H1 (cell line): ENCODE measurements around the gene NANOGP8. TPM values are rescaled to one million over a fixed set of nuclear protein-coding genes. Genes with fewer than 3 reads are reported as not detected.

Experiments used
- CTCF ChIA-PET: fragments of 300-600 bp; sonication (Branson Sonifier 250); formaldehyde crosslinking; loops from one replicate; lab custom pipeline; 2021; ENCODE audit not compliant: partially characterized antibody; lab: Charles Lee
- POLR2A ChIA-PET: fragments of 300-600 bp; sonication (Branson Sonifier 250); formaldehyde crosslinking; loops from one replicate; lab custom pipeline; 2021; ENCODE audit warnings: inconsistent platforms; ENCODE audit not compliant: partially characterized antibody; lab: Charles Lee
- DNase-seq, 2 experiments: peaks; one replicate each; pipeline versions ENCODE4 v3.0.0 to v3.0.0-alpha.2; 2010 to 2022; ENCODE audit warnings: low spot score in 2 of 2, low read depth in 1 of 2, mixed read lengths in 1 of 2
- FAIRE-seq: peaks from 2 replicates; lab custom pipeline; 2011; peaks lifted over from hg19 to GRCh38; lab: Jason Lieb, UNC
- H2AFZ ChIP-seq: 2 replicates; pipeline ENCODE4 v1.8.1; 2012; ENCODE audit warnings: low read length, inconsistent platforms
- H2AK5ac ChIP-seq: 2 replicates; pipeline ENCODE4 v1.6.1; 2013; ENCODE audit warnings: low read depth, low read length
- H2BK120ac ChIP-seq: replicated peaks from 2 replicates; pipeline ENCODE3; 2013; ENCODE audit warnings: low read depth, low read length, inconsistent platforms
- H2BK12ac ChIP-seq: 2 replicates; pipeline ENCODE4 v1.6.1; 2013; ENCODE audit warnings: low read depth, low read length
- H2BK15ac ChIP-seq: 2 replicates; pipeline ENCODE4 v1.6.1; 2013; ENCODE audit warnings: low read length
- H2BK20ac ChIP-seq: 2 replicates; pipeline ENCODE4 v1.6.1; 2013; ENCODE audit warnings: low read length
- H2BK5ac ChIP-seq: 2 replicates; pipeline ENCODE4 v1.6.1; 2013; ENCODE audit warnings: low read depth, low read length
- H3K14ac ChIP-seq: 2 replicates; pipeline ENCODE4 v1.6.1; 2013; ENCODE audit warnings: inconsistent platforms; ENCODE audit not compliant: insufficient read length
- H3K18ac ChIP-seq: 2 replicates; pipeline ENCODE4 v1.6.1; 2013; ENCODE audit warnings: low read length; ENCODE audit errors: extremely low read depth
- H3K23ac ChIP-seq: 2 replicates; pipeline ENCODE4 v1.6.1; 2013; ENCODE audit warnings: inconsistent platforms; ENCODE audit not compliant: insufficient read length
- H3K23me2 ChIP-seq: 2 replicates; pipeline ENCODE4 v1.6.1; 2013; ENCODE audit warnings: low read depth, low read length
- H3K27ac ChIP-seq: 2 replicates; pipeline ENCODE4 v1.6.1; 2011; ENCODE audit warnings: low read depth, low read length, inconsistent platforms
- H3K27me3 ChIP-seq, 4 experiments: replicated peaks in 1 of 4; 1 replicate in 1 of 4; 2 replicates in 3 of 4; pipeline versions ENCODE4 v1.6.1 to v1.8.1; 2011 to 2013; ENCODE audit warnings: low read length in 3 of 4, mild to moderate bottlenecking in 3 of 4, inconsistent platforms in 2 of 4, mixed read lengths in 2 of 4, moderate library complexity in 1 of 4; ENCODE audit not compliant: control insufficient read depth in 3 of 4, insufficient read depth in 3 of 4; ENCODE audit errors: extremely low read depth in 1 of 4
- H3K36me3 ChIP-seq, 4 experiments: 2 replicates each; pipeline versions ENCODE4 v1.6.1 to v1.8.1; 2011 to 2013; ENCODE audit warnings: mild to moderate bottlenecking in 4 of 4, low read length in 3 of 4, moderate library complexity in 2 of 4, control low read depth in 1 of 4, inconsistent platforms in 1 of 4; ENCODE audit not compliant: insufficient read depth in 4 of 4, control insufficient read depth in 2 of 4
- H3K4ac ChIP-seq: replicated peaks from 2 replicates; pipeline ENCODE3; 2013; ENCODE audit warnings: low read length, low read depth, mixed read lengths, inconsistent platforms; ENCODE audit not compliant: insufficient read length
- H3K4me1 ChIP-seq, 4 experiments: replicated peaks in 1 of 4; 1 replicate in 1 of 4; 2 replicates in 3 of 4; pipeline versions ENCODE4 v1.6.1 to v1.8.1; 2011 to 2013; ENCODE audit warnings: low read length in 3 of 4, inconsistent platforms in 2 of 4, mixed read lengths in 1 of 4; ENCODE audit not compliant: insufficient read depth in 4 of 4, control insufficient read depth in 3 of 4
- H3K4me2 ChIP-seq, 2 experiments: 2 replicates each; pipeline versions ENCODE4 v1.6.1 to v1.8.1; 2011 to 2013; ENCODE audit warnings: low read depth in 2 of 2, low read length in 2 of 2, control low read depth in 1 of 2, inconsistent platforms in 1 of 2, mild to moderate bottlenecking in 1 of 2; ENCODE audit not compliant: insufficient read depth in 1 of 2
- H3K4me3 ChIP-seq, 4 experiments: fragments of 200-600, 300-600 bp in 1 of 4; sonication (generic), shearing (Covaris generic), sonication (Bioruptor Twin) in 1 of 4; 2 replicates each; pipeline versions ENCODE4 v1.5.1 to v1.8.1; 2011 to 2016; ENCODE audit warnings: low read length in 4 of 4, low read depth in 3 of 4, control low read depth in 2 of 4, inconsistent platforms in 2 of 4, mild to moderate bottlenecking in 2 of 4, mixed read lengths in 1 of 4, moderate library complexity in 1 of 4; ENCODE audit not compliant: insufficient read depth in 2 of 4; ENCODE audit errors: extremely low read depth in 1 of 4
- H3K56ac ChIP-seq: replicated peaks from 2 replicates; pipeline ENCODE3; 2013; ENCODE audit warnings: low read depth, mild to moderate bottlenecking, mixed read lengths, low read length, inconsistent platforms; ENCODE audit not compliant: insufficient read length
- H3K79me1 ChIP-seq: 2 replicates; pipeline ENCODE4 v1.6.1; 2013; ENCODE audit warnings: low read depth, low read length, control low read depth
- H3K79me2 ChIP-seq, 2 experiments: 2 replicates each; pipeline versions ENCODE4 v1.6.1 to v1.8.1; 2012 to 2013; ENCODE audit warnings: low read length in 2 of 2, mild to moderate bottlenecking in 2 of 2, inconsistent platforms in 1 of 2; ENCODE audit not compliant: insufficient read depth in 2 of 2, control insufficient read depth in 1 of 2
- H3K9ac ChIP-seq, 4 experiments: replicated peaks in 1 of 4; 1 replicate in 1 of 4; 2 replicates in 3 of 4; pipeline versions ENCODE4 v1.6.1 to v1.8.1; 2011 to 2013; ENCODE audit warnings: low read depth in 3 of 4, low read length in 3 of 4, control low read depth in 2 of 4, mild to moderate bottlenecking in 2 of 4, moderate library complexity in 2 of 4, inconsistent platforms in 1 of 4; ENCODE audit errors: extremely low read depth in 1 of 4
- H3K9me3 ChIP-seq, 2 experiments: 2 replicates each; pipeline versions ENCODE4 v1.6.1 to v1.8.1; 2012 to 2013; ENCODE audit warnings: mild to moderate bottlenecking in 2 of 2, moderate library complexity in 2 of 2, control low read depth in 1 of 2, inconsistent platforms in 1 of 2, low read depth in 1 of 2, low read length in 1 of 2, mixed read lengths in 1 of 2; ENCODE audit not compliant: insufficient read depth in 2 of 2
- H4K20me1 ChIP-seq, 2 experiments: replicated peaks in 1 of 2; 2 replicates each; pipeline versions ENCODE3 to v1.8.1; 2011 to 2013; ENCODE audit warnings: inconsistent platforms in 2 of 2, low read length in 2 of 2, mild to moderate bottlenecking in 1 of 2; ENCODE audit not compliant: insufficient read depth in 2 of 2, control insufficient read depth in 1 of 2
- H4K5ac ChIP-seq: 2 replicates; pipeline ENCODE4 v1.6.1; 2013; ENCODE audit warnings: low read length, low read depth, mixed read lengths, inconsistent platforms; ENCODE audit not compliant: insufficient read length
- H4K8ac ChIP-seq: 2 replicates; pipeline ENCODE4 v1.8.0; 2013; ENCODE audit warnings: mild to moderate bottlenecking, moderate library complexity, low read length, inconsistent platforms; ENCODE audit not compliant: insufficient read depth; ENCODE audit errors: extremely low read depth
- H4K91ac ChIP-seq: replicated peaks from 2 replicates; pipeline ENCODE3; 2013; ENCODE audit warnings: low read length, mixed read lengths, inconsistent platforms; ENCODE audit not compliant: insufficient read length
- CBX8 ChIP-seq: fragments of 300-800, 300-1000 bp; sonication (generic); IDR thresholded peaks from 2 replicates; pipeline ENCODE4 v1.7.1; 2016; ENCODE audit warnings: low read depth, low read length, borderline replicate concordance
- RBBP5 ChIP-seq: IDR thresholded peaks from 2 replicates; pipeline ENCODE4 v1.7.1; 2012; ENCODE audit warnings: low read depth, mild to moderate bottlenecking, inconsistent platforms, low read length, moderate library complexity, borderline replicate concordance
- WGBS, 2 experiments: shearing (Covaris generic) in 1 of 2; methylation state at CpG; one replicate each; pipeline versions ENCODE4 v1.1.6 to v1.1.7; 2013 to 2015; ENCODE audit warnings: low lambda C conversion rate in 2 of 2, mixed read lengths in 2 of 2, inconsistent platforms in 1 of 2, low coverage in 1 of 2, missing lambda C conversion rate in 1 of 2; ENCODE audit not compliant: insufficient replicate concordance in 2 of 2, insufficient coverage in 1 of 2, insufficient read length in 1 of 2; ENCODE audit errors: extremely low coverage in 1 of 2, missing lambda C conversion rate in 1 of 2; 5-methylcytosine and 5-hydroxymethylcytosine counted together
- polyA plus RNA-seq, 7 experiments: library from polyadenylated mRNA; depleted of rRNA in 3 of 7; stranded (reverse) in 5 of 7; unstranded in 2 of 7; fragments of >200 nt in 5 of 7; fragments of 200-250 nt in 2 of 7; gene quantifications; 1 replicate in 5 of 7; 2 replicates in 1 of 7; 4 replicates in 1 of 7; pipeline versions ENCODE4 v1.2.1 to v1.2.3, GENCODE V29; 2011 to 2013; ENCODE audit warnings: missing spikeins in 2 of 7, mixed read lengths in 2 of 7
- total RNA-seq: library from RNA; stranded (reverse); fragmentation: NEBNext Ultra II Directional; extraction: Animal tissue kit (Norgen Biotek cat#: 25700); gene quantifications from 2 replicates; pipeline ENCODE4 v1.2.1, GENCODE V29; 2021

The NANOGP8 gene
- total and polyA plus RNA-seq, 2 of the 8 experiments (the other 6 are each of a cell fraction or from before 2014, with no cell fraction given): 23.3 to 40.6 TPM

- peaks cover 0 to 5% (median under 1%) of the 10 kb centered on the region in 4 experiments; a peak in 2 of 7 replicates for H3K4me1 ChIP-seq
- no peak overlapping the region for H2BK20ac ChIP-seq
- no peak overlapping the region for H2AFZ ChIP-seq
- FAIRE-seq (no peak), DNase-seq (no peak)
- TF ChIP-seq CBX8 (no peak), RBBP5 (no peak)
- H4K8ac ChIP-seq: no peak overlapping the region
- no peaks in the 10 kb centered on the region for H3K23me2 ChIP-seq
- H3K18ac ChIP-seq: no peak overlapping the region
- no peak overlapping the region for H3K4me2 ChIP-seq
- no peaks in the 10 kb centered on the region for H3K9me3 ChIP-seq
- 77% methylated on average over 6 of the region's 6 CpGs; no CpG with 5 or more reads in 1 of the 2 experiments for WGBS, 2 experiments
- no peak overlapping the region for H3K4me3 ChIP-seq
- no peaks in the 10 kb centered on the region for H3K27me3 ChIP-seq
- H3K23ac ChIP-seq: no peak overlapping the region
- H4K20me1 ChIP-seq: no peaks in the 10 kb centered on the region
- H4K91ac ChIP-seq: no peak overlapping the region
- no peak overlapping the region for H3K9ac ChIP-seq
- no peak overlapping the region for H2BK12ac ChIP-seq
- no peaks in the 10 kb centered on the region for H3K79me2 ChIP-seq
- H3K79me1 ChIP-seq: no peaks in the 10 kb centered on the region
- H3K4ac ChIP-seq: no peak overlapping the region
- no peak overlapping the region for H3K56ac ChIP-seq
- H3K14ac ChIP-seq: no peak overlapping the region
- CTCF ChIA-PET: no interaction called here
- H2AK5ac ChIP-seq: no peak overlapping the region
- no peak overlapping the region for H2BK15ac ChIP-seq
- H4K5ac ChIP-seq: no peak overlapping the region
- H3K27ac ChIP-seq: no peak overlapping the region
- no peak overlapping the region for H2BK5ac ChIP-seq
- POLR2A ChIA-PET: no interaction called here
- H3K36me3 ChIP-seq: no peaks in the 10 kb centered on the region
- no peak overlapping the region for H2BK120ac ChIP-seq
These were observed 30.7 kb downstream of the NANOGP8 start for GRCh38 chr15:35054380-35054779.
